Measurements from ENCODE around the gene CDH4. TPM values are rescaled to one million over a fixed set of nuclear protein-coding genes. Genes with fewer than 3 reads are reported as not detected.

CDH4 gene
- total RNA-seq, 1 donor from 2014 or later = 0.06 TPM

- no peak overlapping the region for H3K27ac ChIP-seq
- H3K27me3 ChIP-seq (ENCODE audit: low read depth) = peaks cover 11% of the 10 kb centered on the region
- no peaks in the 10 kb centered on the region for H3K4me1 ChIP-seq
- intact Hi-C loops (cut with DNase I) = no loop called here
- TF ChIP-seq CTCF (IDR thresholded peaks at IDR 0.05) = no peak
- no peaks in the 10 kb centered on the region for H3K36me3 ChIP-seq
- ATAC-seq (no peak), DNase-seq (no peak)
- no peaks in the 10 kb centered on the region for H3K9me3 ChIP-seq
- H3K4me3 ChIP-seq = no peak overlapping the region
These were observed 667.2 kb downstream of the CDH4 start for GRCh38 chr20:61919239-61919638.

- peaks cover 8% of the 10 kb centered on the region for H3K27me3 ChIP-seq (ENCODE audit: low read depth)
- no peak for DNase-seq
- no peak overlapping the region for H3K27ac ChIP-seq
- no peaks in the 10 kb centered on the region for H3K4me1 ChIP-seq
- no peaks in the 10 kb centered on the region for H3K9me3 ChIP-seq
- no peak overlapping the region for H3K4me3 ChIP-seq
- intact Hi-C loops (cut with DNase I) = no loop called here
- no peak for TF ChIP-seq CTCF (IDR thresholded peaks at IDR 0.05)
- no peak for ATAC-seq
- H3K36me3 ChIP-seq = no peaks in the 10 kb centered on the region
These were observed 667.8 kb downstream of the CDH4 start for GRCh38 chr20:61919675-61920365.

- DNase-seq = peak; percentile 20
- TF ChIP-seq CTCF (IDR thresholded peaks at IDR 0.05) = no peak
- H3K9me3 ChIP-seq = no peaks in the 10 kb centered on the region
- no peaks in the 10 kb centered on the region for H3K36me3 ChIP-seq
- H3K27me3 ChIP-seq (ENCODE audit: low read depth) = peaks cover 8% of the 10 kb centered on the region
- no peak for ATAC-seq
- H3K4me1 ChIP-seq = no peaks in the 10 kb centered on the region
- intact Hi-C loops (cut with DNase I) = no loop called here
- no peak overlapping the region for H3K27ac ChIP-seq
- no peak overlapping the region for H3K4me3 ChIP-seq
These were observed 670.4 kb downstream of the CDH4 start for GRCh38 chr20:61922411-61922810.

GRCh38 chr20:61922936-61923335 lies 670.9 kb downstream of the CDH4 start:
- Histone ChIP-seq H3K4me1 (no peaks in the 10 kb centered on the region), H3K36me3 (no peaks in the 10 kb centered on the region), H3K9me3 (no peaks in the 10 kb centered on the region), H3K4me3 (no peak overlapping the region), H3K27me3 (ENCODE audit: low read depth) (peaks cover 6% of the 10 kb centered on the region), H3K27ac (no peak overlapping the region)
- no peak for TF ChIP-seq CTCF (IDR thresholded peaks at IDR 0.05)
- DNase-seq = peak; percentile 23
- intact Hi-C loops (cut with DNase I) = no loop called here
- no peak for ATAC-seq

GRCh38 chr20:61923371-61924166 lies 671.5 kb downstream of the CDH4 start:
- Histone ChIP-seq H3K4me3 (no peak overlapping the region), H3K4me1 (no peaks in the 10 kb centered on the region), H3K36me3 (no peaks in the 10 kb centered on the region), H3K27me3 (ENCODE audit: low read depth) (peaks cover 6% of the 10 kb centered on the region), H3K27ac (no peak overlapping the region), H3K9me3 (no peaks in the 10 kb centered on the region)
- DNase-seq (peak; percentile 39), ATAC-seq (no peak)
- TF ChIP-seq CTCF (IDR thresholded peaks at IDR 0.05) = no peak
- intact Hi-C loops (cut with DNase I) = no loop called here
